ENCODE measurements around the gene EHMT2.

EHMT2 gene

GRCh38 chr6:31889331-31889972, 8.0 kb downstream of the EHMT2 start:
- TF ChIP-seq CTCF (IDR thresholded peaks at IDR 0.05; ENCODE audit: borderline replicate concordance, control extremely low read depth, extremely low read depth, insufficient read depth, missing control alignments): no peak
- no peak for DNase-seq (ENCODE audit: low spot score)
- in situ Hi-C loops (cut with MboI; ENCODE audit: low sequenced_read_pairs, unreplicated experiment): no loop called here

DNA sequence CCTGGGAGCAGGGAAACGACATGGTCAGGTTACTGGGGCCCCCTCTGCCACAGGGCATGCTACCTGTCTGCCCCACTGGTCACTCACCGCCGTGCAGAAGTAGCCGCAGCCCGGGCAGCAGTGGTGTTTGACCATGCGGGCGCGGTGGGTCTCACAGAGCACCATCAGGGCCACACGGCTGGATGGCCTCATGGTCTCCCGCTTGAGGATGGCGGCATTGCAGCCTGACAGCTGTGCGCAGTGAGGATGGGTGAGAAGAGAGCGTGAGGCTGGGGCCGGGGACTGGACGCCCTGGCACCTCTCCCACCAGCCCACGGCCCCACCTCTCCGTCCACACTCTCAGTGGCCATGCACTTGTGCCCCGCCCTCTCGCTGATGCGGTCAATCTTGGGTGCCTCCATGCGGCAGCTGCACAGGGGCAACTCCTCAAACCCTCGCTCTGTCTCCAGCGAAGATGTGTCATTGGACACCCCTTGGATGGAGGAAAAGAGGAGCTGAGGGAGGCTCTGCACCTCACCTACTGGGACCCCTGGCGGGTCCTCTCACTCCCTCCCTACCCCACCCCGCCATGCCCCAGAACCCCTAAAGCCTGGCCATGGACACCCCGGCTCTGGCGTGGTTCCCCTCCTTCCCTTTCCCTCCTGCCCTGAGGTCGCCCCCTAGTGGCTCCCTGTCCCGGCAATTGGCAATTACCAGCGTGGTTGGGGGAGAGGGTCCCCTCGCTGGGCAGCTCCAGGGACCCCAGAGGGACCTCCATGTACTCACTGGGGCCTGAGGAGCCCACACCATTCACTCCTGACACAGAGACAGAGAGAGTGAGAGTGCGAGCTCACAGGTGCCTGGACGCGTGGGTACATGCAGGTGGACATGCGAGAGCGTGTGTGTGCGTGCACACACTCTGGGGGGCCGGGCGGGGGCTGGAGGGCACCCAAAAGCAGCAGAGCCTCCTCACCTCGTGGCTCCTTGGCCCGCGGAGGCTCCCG, 8.9 kb downstream of the EHMT2 start:
- peak; percentile 80 for DNase-seq (ENCODE audit: low spot score)
- TF ChIP-seq CTCF (IDR thresholded peaks at IDR 0.05; ENCODE audit: borderline replicate concordance, control extremely low read depth, extremely low read depth, insufficient read depth, missing control alignments): peak; percentile 70
- in situ Hi-C loops (cut with MboI; ENCODE audit: low sequenced_read_pairs, unreplicated experiment): no loop called here

DNA sequence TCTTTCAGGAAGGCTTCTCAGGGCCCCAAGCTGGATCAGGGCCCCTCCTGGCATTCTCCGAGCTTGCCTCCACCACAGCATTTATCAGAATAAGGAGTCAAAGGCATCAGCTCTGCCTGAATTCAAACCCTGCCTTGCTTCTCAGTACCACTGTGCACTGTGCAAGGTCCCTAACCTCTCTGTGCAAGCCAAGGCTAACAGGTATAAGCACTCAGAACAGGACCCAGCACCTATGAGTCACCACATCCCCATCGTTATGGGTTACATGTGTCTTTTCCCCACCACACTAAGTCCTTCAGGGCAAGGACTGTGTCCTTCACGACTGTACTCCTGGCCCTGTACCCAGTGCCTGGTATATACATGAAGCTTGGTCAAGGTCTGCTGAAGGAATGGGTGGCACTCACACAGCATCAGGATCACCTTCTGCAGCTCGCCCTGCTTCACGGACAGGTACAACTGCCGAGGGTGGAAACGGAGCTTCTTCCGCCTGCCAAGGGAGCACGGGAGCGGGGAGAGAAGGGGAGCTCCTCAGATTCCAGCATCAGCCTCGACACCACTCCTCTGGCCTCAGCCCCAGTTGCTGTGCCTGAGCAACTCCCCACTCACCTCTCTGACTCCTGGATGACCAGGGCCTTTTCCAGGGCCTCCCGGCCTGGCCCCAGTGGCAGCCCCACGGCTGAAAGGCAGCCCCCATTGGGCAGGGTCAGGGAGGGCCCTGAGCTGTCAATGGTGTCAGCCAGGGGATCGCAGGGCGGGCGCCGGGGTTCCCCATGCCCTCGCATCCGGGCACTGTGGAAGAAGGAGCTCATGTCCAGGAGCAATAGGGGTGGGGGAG, 10.1 kb downstream of the EHMT2 start:
- no peak for TF ChIP-seq CTCF (IDR thresholded peaks at IDR 0.05; ENCODE audit: borderline replicate concordance, control extremely low read depth, extremely low read depth, insufficient read depth, missing control alignments)
- in situ Hi-C loops (cut with MboI; ENCODE audit: low sequenced_read_pairs, unreplicated experiment): no loop called here
- DNase-seq (ENCODE audit: low spot score): no peak

DNA sequence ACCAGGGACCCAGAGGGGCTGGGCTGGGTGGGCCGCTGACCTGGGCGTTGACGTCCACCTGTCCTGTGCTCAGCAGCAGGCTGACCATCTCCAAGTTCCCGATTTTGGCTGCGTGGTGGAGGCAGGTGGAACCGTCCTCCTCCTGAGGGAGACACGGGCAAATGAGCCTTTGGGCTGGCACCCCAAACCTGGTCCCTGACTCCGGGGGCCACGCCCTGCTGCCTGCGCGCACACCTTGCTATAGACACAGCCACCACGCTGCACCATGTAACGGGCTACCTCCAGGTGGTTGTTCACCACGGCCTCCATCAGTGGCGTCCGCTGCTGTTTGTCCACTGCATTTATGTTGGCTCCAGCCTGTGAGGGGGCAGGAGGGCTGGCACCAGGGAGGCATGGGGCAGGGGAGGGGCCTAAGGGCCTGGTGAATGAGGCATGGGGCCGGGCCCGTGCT, 10.9 kb downstream of the EHMT2 start:
- DNase-seq (ENCODE audit: low spot score): no peak

DNA sequence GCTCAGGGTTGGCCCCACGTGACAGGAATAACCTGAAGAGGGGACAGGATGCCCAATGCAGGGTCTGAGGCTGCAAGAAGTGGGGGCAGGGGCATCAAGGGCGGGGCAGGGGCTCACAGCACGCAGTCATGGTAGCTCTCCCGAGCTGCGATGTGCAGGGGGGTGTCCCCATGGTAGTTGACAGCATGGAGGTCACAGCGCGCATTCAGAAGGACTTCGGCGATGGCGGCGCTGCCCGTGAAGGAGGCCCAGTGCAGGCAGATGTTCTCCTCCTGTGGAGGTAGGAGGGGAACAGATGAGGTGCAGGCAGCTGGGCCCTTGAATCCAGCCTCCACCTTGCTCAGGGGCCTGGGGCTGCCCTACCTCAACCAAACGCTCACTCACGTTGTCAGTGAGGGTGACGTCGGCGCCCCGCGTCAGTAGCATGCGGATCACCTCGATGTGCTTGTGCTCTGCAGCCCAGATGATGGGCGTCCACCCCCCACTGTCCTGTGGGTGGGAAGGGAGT, 12.9 kb downstream of the EHMT2 start:
- TF ChIP-seq CTCF (IDR thresholded peaks at IDR 0.05; ENCODE audit: borderline replicate concordance, control extremely low read depth, extremely low read depth, insufficient read depth, missing control alignments): no peak
- in situ Hi-C loops (cut with MboI; ENCODE audit: low sequenced_read_pairs, unreplicated experiment): no loop called here
- DNase-seq (ENCODE audit: low spot score): no peak

More for the DNA sequence above, 10.9 kb downstream of the EHMT2 start:
- TF ChIP-seq CTCF (IDR thresholded peaks at IDR 0.05; ENCODE audit: borderline replicate concordance, control extremely low read depth, extremely low read depth, insufficient read depth, missing control alignments): no peak
- in situ Hi-C loops (cut with MboI; ENCODE audit: low sequenced_read_pairs, unreplicated experiment): no loop called here

- TF ChIP-seq CTCF (IDR thresholded peaks at IDR 0.05; ENCODE audit: borderline replicate concordance, control extremely low read depth, extremely low read depth, insufficient read depth, missing control alignments): no peak
- no peak for DNase-seq (ENCODE audit: low spot score)
- in situ Hi-C loops (cut with MboI; ENCODE audit: low sequenced_read_pairs, unreplicated experiment): no loop called here
Observed at GRCh38 chr6:31883676-31884075, 13.8 kb downstream of the EHMT2 start.

Measured in GM13976 (cell line).